ENCODE results near the gene IPO11. TPM values are rescaled to one million over a fixed set of nuclear protein-coding genes. Genes with fewer than 3 reads are reported as not detected.

IPO11 gene
- total and polyA plus RNA-seq, 2 of the 13 experiments (the other 11 are each of a cell fraction or from before 2014, with no cell fraction given) = 13.9 to 24.4 TPM

GRCh38 chr5:62395210-62395950, 17.2 kb upstream of the IPO11 start:
- no peaks in the 10 kb centered on the region for H3K79me2 ChIP-seq (ENCODE audit: insufficient read depth, low read length)
- no peak overlapping the region for H2AFZ ChIP-seq (ENCODE audit: low read length)
- intact Hi-C loops (cut with micrococcal nuclease; ENCODE audit: unreplicated experiment) (no loop called here), in situ Hi-C loops (cut with HindIII; ENCODE audit: extremely low pct_ligation_motif_present, low pct_unique_long_range_greater_than_20kb) (no loop called here)
- ChIA-PET CTCF (ENCODE audit: low intra/inter-chr PET ratio, low total read pairs) (no interaction called here), POLR2A (interaction anchor here (0.5 kb wide), 1 partner anchor 9 kb away, joined by 4 read pairs; no protein-coding TSS in a partner anchor)
- H3K4me3 ChIP-seq (replicated peaks in 1 of 3; ENCODE audit: insufficient read depth in 1 of 3, low read depth in 2 of 3, low read length in 3 of 3) = no peak overlapping the region
- no peak for DNase-seq (ENCODE audit: low spot score)
- WGBS (ENCODE audit: low lambda C conversion rate) = 98% methylated on average over 5 of the region's 5 CpGs
- H3K27me3 ChIP-seq (ENCODE audit: control insufficient read depth in 1 of 2, insufficient read depth in 2 of 2, low read length in 2 of 2) = no peaks in the 10 kb centered on the region
- no peak overlapping the region for H3K9ac ChIP-seq (ENCODE audit: insufficient read depth, low read depth, low read length)
- no peaks in the 10 kb centered on the region for H3K9me3 ChIP-seq (ENCODE audit: low read length)
- no peak for FAIRE-seq
- H3K4me1 ChIP-seq (ENCODE audit: insufficient read depth, low read length) = no peaks in the 10 kb centered on the region
- H3K4me2 ChIP-seq (ENCODE audit: low read depth, low read length) = no peak overlapping the region
- BruUV-seq (replicated peaks) = no TSS peak
- peaks cover 12 to 48% of the 10 kb centered on the region in 2 experiments for H3K36me3 ChIP-seq (replicated peaks in 1 of 2; ENCODE audit: control insufficient read depth in 1 of 2, insufficient read depth in 2 of 2, low read length in 2 of 2)
- no peak for ATAC-seq
- no peaks in the 10 kb centered on the region for H4K20me1 ChIP-seq (ENCODE audit: insufficient read depth, low read length)
- no peak overlapping the region for H3K27ac ChIP-seq (ENCODE audit: extremely low read length, insufficient read depth, low read length)
- TF ChIP-seq GABPB1 (CRISPR knock-in tag; IDR thresholded peaks at IDR 0.05) (no peak), CHD4 (IDR thresholded peaks at IDR 0.05; ENCODE audit: borderline replicate concordance, low read length) (no peak), NFAT5 (CRISPR knock-in tag; IDR thresholded peaks at IDR 0.05) (no peak), ISX (CRISPR knock-in tag; conservative IDR thresholded peaks at IDR 0.05) (no peak), E2F5 (CRISPR knock-in tag; conservative IDR thresholded peaks at IDR 0.05) (no peak), KMT2A (CRISPR knock-in tag; IDR thresholded peaks at IDR 0.05) (no peak), ETV6 (CRISPR knock-in tag; conservative IDR thresholded peaks at IDR 0.05) (no peak), FOXK2 (IDR thresholded peaks at IDR 0.05) (no peak), AGO2 (optimal IDR thresholded peaks at IDR 0.05; ENCODE audit: low read depth, low read length) (no peak), ATAD3A (CRISPR knock-in tag; IDR thresholded peaks at IDR 0.05) (no peak), ZMYM2 (CRISPR knock-in tag; IDR thresholded peaks at IDR 0.05) (no peak), HMGXB3 (CRISPR knock-in tag; IDR thresholded peaks at IDR 0.05; ENCODE audit: borderline replicate concordance) (no peak)

Measured in HepG2 (cell line).